Neural cell (in vitro differentiated cells): Measurements from ENCODE around the gene RHOT2. TPM values are rescaled to one million over a fixed set of nuclear protein-coding genes. Genes with fewer than 3 reads are reported as not detected.

Experiments
- H2AFZ ChIP-seq: fragments of 200-600, 300-800 bp; sonication (generic), shearing (Covaris generic); 2 replicates; pipeline ENCODE4 v1.6.0; 2014; ENCODE audit warnings: low read depth, mild to moderate bottlenecking, antibody characterized with exemption, low read length, moderate library complexity
- H3F3A ChIP-seq: fragments of 200-600 bp; shearing (Covaris generic); 2 replicates; pipeline ENCODE4 v1.6.1; 2016; ENCODE audit warnings: mild to moderate bottlenecking, moderate library complexity, mixed read lengths, antibody characterized with exemption, low read length; ENCODE audit not compliant: insufficient read depth, poor library complexity, severe bottlenecking
- H3K27ac ChIP-seq: fragments of 200-600, 300-800 bp; sonication (generic), shearing (Covaris generic); 2 replicates; pipeline ENCODE4 v1.5.1; 2014; ENCODE audit warnings: mild to moderate bottlenecking, low read length, moderate library complexity
- H3K27me3 ChIP-seq: fragments of 300-800, 200-600 bp; sonication (generic), shearing (Covaris generic); 2 replicates; pipeline ENCODE4 v1.6.0; 2014; ENCODE audit warnings: mild to moderate bottlenecking, low read depth, low read length, moderate library complexity; ENCODE audit not compliant: insufficient read depth
- H3K36me3 ChIP-seq: fragments of 300-800, 200-600 bp; sonication (generic), shearing (Covaris generic); 2 replicates; pipeline ENCODE4 v1.5.1; 2014; ENCODE audit warnings: mild to moderate bottlenecking, antibody characterized with exemption, low read length, moderate library complexity; ENCODE audit not compliant: insufficient read depth
- H3K4me2 ChIP-seq: fragments of 300-800, 200-600 bp; sonication (generic), shearing (Covaris generic); 2 replicates; pipeline ENCODE4 v1.6.0; 2014; ENCODE audit warnings: mild to moderate bottlenecking, low read length
- H3K4me3 ChIP-seq: fragments of 300-800, 200-600 bp; sonication (generic), shearing (Covaris generic); 2 replicates; pipeline ENCODE4 v1.5.1; 2014; ENCODE audit warnings: mild to moderate bottlenecking, low read length, moderate library complexity
- H3K79me2 ChIP-seq: fragments of 200-600 bp; shearing (Covaris generic); replicated peaks from 2 replicates; pipeline ENCODE4 v1.6.0; 2014; ENCODE audit warnings: mild to moderate bottlenecking, low read length, moderate library complexity; ENCODE audit not compliant: insufficient read depth
- H3K9ac ChIP-seq: fragments of 300-800, 200-600 bp; sonication (generic), shearing (Covaris generic); 2 replicates; pipeline ENCODE4 v1.6.1; 2016; ENCODE audit warnings: mild to moderate bottlenecking, low read length, mixed read lengths
- H3K9me2 ChIP-seq: fragments of 200-600 bp; shearing (Covaris generic); 2 replicates; pipeline ENCODE4 v1.6.1; 2016; ENCODE audit warnings: mild to moderate bottlenecking, low read length, mixed read lengths; ENCODE audit not compliant: insufficient read depth
- H3K9me3 ChIP-seq: fragments of 200-600, 300-800 bp; sonication (generic), shearing (Covaris generic); 2 replicates; pipeline ENCODE4 v1.6.1; 2016; ENCODE audit warnings: mild to moderate bottlenecking, mixed run types, low read length, moderate library complexity, mixed read lengths
- H4K20me1 ChIP-seq: fragments of 200-600 bp; shearing (Covaris generic); 2 replicates; pipeline ENCODE4 v1.6.1; 2016; ENCODE audit warnings: mild to moderate bottlenecking, mixed run types; ENCODE audit not compliant: insufficient read depth
- MXI1 ChIP-seq: fragments of 450-650 bp; conservative IDR thresholded peaks from 2 replicates; pipeline ENCODE4 v1.6.1; 2014; ENCODE audit warnings: antibody characterized with exemption, mild to moderate bottlenecking; ENCODE audit not compliant: poor library complexity, severe bottlenecking
- POLR2AphosphoS5 ChIP-seq: IDR thresholded peaks from 2 replicates; pipeline ENCODE4 v1.6.1; 2012
- RAD21 ChIP-seq: fragments of 450-650 bp; conservative IDR thresholded peaks from 2 replicates; pipeline ENCODE4 v1.6.1; 2014; ENCODE audit warnings: antibody characterized with exemption, mild to moderate bottlenecking, moderate library complexity
- SMC3 ChIP-seq: fragments of 450-650 bp; conservative IDR thresholded peaks from 2 replicates; pipeline ENCODE4 v1.6.1; 2014; ENCODE audit warnings: antibody characterized with exemption, mild to moderate bottlenecking, moderate library complexity; ENCODE audit not compliant: poor library complexity
- TAF1 ChIP-seq: IDR thresholded peaks from 2 replicates; pipeline ENCODE4 v1.6.1; 2012; ENCODE audit warnings: low read depth
- polyA plus RNA-seq: library from polyadenylated mRNA; depleted of rRNA; stranded (reverse); fragments of >200 nt; gene quantifications from 2 replicates; pipeline ENCODE4 v1.2.3, GENCODE V29; 2014
- TF ChIP-seq, protein P1 (sequence below): IDR thresholded peaks from 2 replicates; pipeline ENCODE4 v1.6.1; 2012; ENCODE audit warnings: borderline replicate concordance

RHOT2 gene
- polyA plus RNA-seq, 1 donor from 2014 or later: 132 TPM

DNA sequence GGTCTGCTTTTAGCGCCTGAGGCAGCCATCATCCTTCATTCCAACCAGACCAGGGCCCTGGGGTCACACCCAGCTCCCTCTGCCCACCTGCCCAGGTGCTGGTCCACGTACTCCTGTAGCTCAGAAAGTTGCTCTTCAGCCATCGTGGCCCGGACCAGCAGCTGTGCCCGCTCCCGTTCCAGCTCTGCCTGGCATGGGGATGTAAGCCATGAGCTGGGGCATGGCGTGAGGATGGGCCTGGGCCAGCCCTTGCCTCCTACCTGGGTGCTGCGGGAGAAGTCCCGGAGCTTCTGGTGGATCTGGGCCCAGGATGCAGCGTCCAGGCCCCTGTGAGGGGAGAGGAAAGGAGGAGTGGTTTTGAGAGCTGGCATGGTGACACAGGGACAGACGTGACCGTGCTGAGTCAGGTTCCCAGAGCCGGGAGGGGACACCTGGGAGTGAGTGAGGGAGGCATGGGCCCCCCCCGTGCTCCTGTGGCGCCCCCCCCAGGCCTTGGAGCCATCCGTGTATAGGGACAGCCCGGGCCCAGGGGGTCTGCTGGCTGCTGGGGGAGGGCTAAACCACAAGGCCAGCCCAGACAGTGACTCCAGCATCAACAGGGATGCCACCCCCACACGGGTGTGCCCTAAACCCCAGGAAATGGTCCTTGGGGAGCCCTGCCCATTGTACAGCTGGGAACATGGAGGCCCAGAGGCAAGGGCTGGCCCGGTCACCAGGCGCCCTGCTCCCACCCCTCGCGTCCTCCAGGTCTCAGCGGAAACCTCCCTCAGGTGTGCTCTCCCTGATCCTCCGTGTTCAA is 55.1 kb downstream of the RHOT2 start:
- H3F3A ChIP-seq: no peaks in the 10 kb centered on the region
- no peak overlapping the region for H2AFZ ChIP-seq
- H3K27me3 ChIP-seq: peaks cover 7% of the 10 kb centered on the region
- H3K79me2 ChIP-seq: no peaks in the 10 kb centered on the region
- no peak for TF ChIP-seq MXI1
- TF ChIP-seq RAD21: no peak
- TF ChIP-seq POLR2AphosphoS5: no peak
- TF ChIP-seq SMC3: no peak
- TF ChIP-seq, protein P1, sequence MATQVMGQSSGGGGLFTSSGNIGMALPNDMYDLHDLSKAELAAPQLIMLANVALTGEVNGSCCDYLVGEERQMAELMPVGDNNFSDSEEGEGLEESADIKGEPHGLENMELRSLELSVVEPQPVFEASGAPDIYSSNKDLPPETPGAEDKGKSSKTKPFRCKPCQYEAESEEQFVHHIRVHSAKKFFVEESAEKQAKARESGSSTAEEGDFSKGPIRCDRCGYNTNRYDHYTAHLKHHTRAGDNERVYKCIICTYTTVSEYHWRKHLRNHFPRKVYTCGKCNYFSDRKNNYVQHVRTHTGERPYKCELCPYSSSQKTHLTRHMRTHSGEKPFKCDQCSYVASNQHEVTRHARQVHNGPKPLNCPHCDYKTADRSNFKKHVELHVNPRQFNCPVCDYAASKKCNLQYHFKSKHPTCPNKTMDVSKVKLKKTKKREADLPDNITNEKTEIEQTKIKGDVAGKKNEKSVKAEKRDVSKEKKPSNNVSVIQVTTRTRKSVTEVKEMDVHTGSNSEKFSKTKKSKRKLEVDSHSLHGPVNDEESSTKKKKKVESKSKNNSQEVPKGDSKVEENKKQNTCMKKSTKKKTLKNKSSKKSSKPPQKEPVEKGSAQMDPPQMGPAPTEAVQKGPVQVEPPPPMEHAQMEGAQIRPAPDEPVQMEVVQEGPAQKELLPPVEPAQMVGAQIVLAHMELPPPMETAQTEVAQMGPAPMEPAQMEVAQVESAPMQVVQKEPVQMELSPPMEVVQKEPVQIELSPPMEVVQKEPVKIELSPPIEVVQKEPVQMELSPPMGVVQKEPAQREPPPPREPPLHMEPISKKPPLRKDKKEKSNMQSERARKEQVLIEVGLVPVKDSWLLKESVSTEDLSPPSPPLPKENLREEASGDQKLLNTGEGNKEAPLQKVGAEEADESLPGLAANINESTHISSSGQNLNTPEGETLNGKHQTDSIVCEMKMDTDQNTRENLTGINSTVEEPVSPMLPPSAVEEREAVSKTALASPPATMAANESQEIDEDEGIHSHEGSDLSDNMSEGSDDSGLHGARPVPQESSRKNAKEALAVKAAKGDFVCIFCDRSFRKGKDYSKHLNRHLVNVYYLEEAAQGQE: no peak
- no peak overlapping the region for H3K4me3 ChIP-seq
- no peaks in the 10 kb centered on the region for H3K9me3 ChIP-seq
- no peak overlapping the region for H3K27ac ChIP-seq
- H3K4me2 ChIP-seq: no peak overlapping the region
- no peak overlapping the region for H3K9ac ChIP-seq
- no peaks in the 10 kb centered on the region for H3K9me2 ChIP-seq
- no peaks in the 10 kb centered on the region for H4K20me1 ChIP-seq
- no peaks in the 10 kb centered on the region for H3K36me3 ChIP-seq

GRCh38 chr16:723695-724094 is 55.8 kb downstream of the RHOT2 start:
- H3K9me3 ChIP-seq: no peaks in the 10 kb centered on the region
- H3K4me3 ChIP-seq: no peak overlapping the region
- H3K79me2 ChIP-seq: no peaks in the 10 kb centered on the region
- H2AFZ ChIP-seq: no peak overlapping the region
- no peak overlapping the region for H3K9ac ChIP-seq
- H3K9me2 ChIP-seq: no peaks in the 10 kb centered on the region
- peaks cover 7% of the 10 kb centered on the region for H3K27me3 ChIP-seq
- no peaks in the 10 kb centered on the region for H3K36me3 ChIP-seq
- TF ChIP-seq POLR2AphosphoS5 (no peak), MXI1 (no peak), TAF1 (no peak), RAD21 (no peak)
- H3F3A ChIP-seq: no peaks in the 10 kb centered on the region
- H3K4me2 ChIP-seq: no peak overlapping the region
- H3K27ac ChIP-seq: no peak overlapping the region
- H4K20me1 ChIP-seq: no peaks in the 10 kb centered on the region

Other genes with a start within 250 kb of the RHOT2 start
- 55.0 and 60.4 TPM in 2 replicates for gene RAB11FIP3, start 242.5 kb upstream of the RHOT2 start, polyA plus RNA-seq
- 11.5 and 15.6 TPM in 2 replicates for gene CAPN15, start 140.4 kb upstream of the RHOT2 start, polyA plus RNA-seq
- gene PRR35, start 107.7 kb upstream of the RHOT2 start, polyA plus RNA-seq: not detected in 2 replicates
- not detected in 2 replicates for gene NHLRC4, start 101.1 kb upstream of the RHOT2 start, polyA plus RNA-seq
- 69.2 and 78.8 TPM in 2 replicates for gene PIGQ, start 98.2 kb upstream of the RHOT2 start, polyA plus RNA-seq
- 40.7 and 44.5 TPM in 2 replicates for gene RAB40C, start 78.1 kb upstream of the RHOT2 start, polyA plus RNA-seq
- gene WFIKKN1, start 37.1 kb upstream of the RHOT2 start, polyA plus RNA-seq: 0.43 and 1.1 TPM in 2 replicates
- gene METTL26, start 31.8 kb upstream of the RHOT2 start, polyA plus RNA-seq: 127 and 128 TPM in 2 replicates
- gene MCRIP2, start 26.3 kb upstream of the RHOT2 start, polyA plus RNA-seq: 29.1 and 54.1 TPM in 2 replicates
- 30.0 and 32.1 TPM in 2 replicates for gene WDR90, start 18.8 kb upstream of the RHOT2 start, polyA plus RNA-seq
- gene RHBDL1, start 7.5 kb downstream of the RHOT2 start, polyA plus RNA-seq: 7.2 and 10.8 TPM in 2 replicates
- gene STUB1, start 12.3 kb downstream of the RHOT2 start, polyA plus RNA-seq: 120 and 151 TPM in 2 replicates
- gene JMJD8, start 16.2 kb downstream of the RHOT2 start, polyA plus RNA-seq: 44.7 and 51.6 TPM in 2 replicates
- gene WDR24, start 22.3 kb downstream of the RHOT2 start, polyA plus RNA-seq: 23.0 and 28.8 TPM in 2 replicates
- gene FBXL16, start 37.7 kb downstream of the RHOT2 start, polyA plus RNA-seq: 3.4 and 6.1 TPM in 2 replicates
- 37.6 and 56.1 TPM in 2 replicates for gene METRN, start 47.0 kb downstream of the RHOT2 start, polyA plus RNA-seq
- gene ANTKMT, start 53.0 kb downstream of the RHOT2 start, polyA plus RNA-seq: 73.4 and 98.7 TPM in 2 replicates
- 8.8 and 10.7 TPM in 2 replicates for gene CCDC78, start 58.3 kb downstream of the RHOT2 start, polyA plus RNA-seq
- gene HAGHL, start 59.0 kb downstream of the RHOT2 start, polyA plus RNA-seq: 28.3 and 37.6 TPM in 2 replicates
- 57.8 and 62.4 TPM in 2 replicates for gene CIAO3, start 72.9 kb downstream of the RHOT2 start, polyA plus RNA-seq
- gene MSLN, start 92.6 kb downstream of the RHOT2 start, polyA plus RNA-seq: 0.40 and 0.63 TPM in 2 replicates
- 42.4 and 44.8 TPM in 2 replicates for gene RPUSD1, start 120.2 kb downstream of the RHOT2 start, polyA plus RNA-seq
- gene CHTF18, start 120.5 kb downstream of the RHOT2 start, polyA plus RNA-seq: 25.7 and 31.2 TPM in 2 replicates
- gene GNG13, start 132.6 kb downstream of the RHOT2 start, polyA plus RNA-seq: not detected in 2 replicates